Smooth muscle cell (in vitro differentiated cells): Measurements from ENCODE around the gene VSX1. TPM values are rescaled to one million over a fixed set of nuclear protein-coding genes. Genes with fewer than 3 reads are reported as not detected.

Experiments
- DNase-seq: peaks from one replicate; lab custom pipeline; 2025; ENCODE audit not compliant: unreplicated experiment; lab: John Stamatoyannopoulos, UW
- H2AFZ ChIP-seq: fragments of 200-600 bp; sonication (generic); 2 replicates; pipeline ENCODE4 v1.6.0; 2016; ENCODE audit warnings: antibody characterized with exemption, low read depth, mild to moderate bottlenecking
- H3F3A ChIP-seq: fragments of 200-600 bp; sonication (generic); 2 replicates; pipeline ENCODE4 v1.6.0; 2017; ENCODE audit warnings: antibody characterized with exemption, low read depth
- H3K27ac ChIP-seq: fragments of 200-600 bp; sonication (generic); 2 replicates; pipeline ENCODE4 v1.5.1; 2016; ENCODE audit warnings: low read depth, mild to moderate bottlenecking
- H3K27me3 ChIP-seq: fragments of 200-600 bp; sonication (generic); 2 replicates; pipeline ENCODE4 v1.6.1; 2016; ENCODE audit warnings: low read depth, mild to moderate bottlenecking
- H3K36me3 ChIP-seq: fragments of 200-600 bp; sonication (generic); 2 replicates; pipeline ENCODE4 v1.5.1; 2016; ENCODE audit warnings: low read depth
- H3K4me1 ChIP-seq: fragments of 200-600 bp; sonication (generic); 2 replicates; pipeline ENCODE4 v1.5.1; 2016; ENCODE audit warnings: low read depth
- H3K4me2 ChIP-seq: fragments of 200-600 bp; sonication (generic); 2 replicates; pipeline ENCODE4 v1.6.0; 2016; ENCODE audit warnings: mild to moderate bottlenecking
- H3K4me3 ChIP-seq: fragments of 200-600 bp; sonication (generic); 2 replicates; pipeline ENCODE4 v1.5.1; 2016; ENCODE audit warnings: mild to moderate bottlenecking
- H3K79me2 ChIP-seq: fragments of 200-600 bp; sonication (generic); 2 replicates; pipeline ENCODE4 v1.6.0; 2016; ENCODE audit warnings: low read depth, mild to moderate bottlenecking
- H3K9ac ChIP-seq: fragments of 200-600 bp; sonication (generic); 2 replicates; pipeline ENCODE4 v1.6.0; 2016; ENCODE audit warnings: low read depth
- H3K9me3 ChIP-seq: fragments of 200-600 bp; sonication (generic); replicated peaks from 2 replicates; pipeline ENCODE4 v1.5.1; 2016; ENCODE audit warnings: low read depth
- H4K20me1 ChIP-seq: fragments of 200-600 bp; sonication (generic); 2 replicates; pipeline ENCODE4 v1.6.0; 2016; ENCODE audit warnings: low read depth
- CTCF ChIP-seq: fragments of 200-600 bp; sonication (generic); IDR thresholded peaks from 2 replicates; pipeline ENCODE4 v1.5.1; 2017; ENCODE audit warnings: borderline replicate concordance, mild to moderate bottlenecking, antibody characterized with exemption; ENCODE audit not compliant: insufficient read depth, poor library complexity, severe bottlenecking
- WGBS: methylation state at CpG from one replicate; pipeline ENCODE4 v1.1.7; 2016; ENCODE audit warnings: low lambda C conversion rate; 5-methylcytosine and 5-hydroxymethylcytosine counted together
- polyA plus RNA-seq: library from polyadenylated mRNA; unstranded; fragments of >200 nt; fragmentation: Nextera tagmentation; extraction: Ambion mirVana; gene quantifications from 2 replicates; pipeline ENCODE4 v1.2.1, GENCODE V29; 2016
- total RNA-seq: library from RNA; depleted of rRNA; stranded (reverse); fragments of >200 nt; gene quantifications from 2 replicates; pipeline ENCODE4 v1.2.3, GENCODE V29; 2014

VSX1 gene
- total and polyA plus RNA-seq, 2 experiments from 2014 or later, result not detected

GRCh38 chr20:25067102-25067987 is 14.6 kb downstream of the VSX1 start:
- DNase-seq, result no peak
- Histone ChIP-seq H3K27ac (no peak overlapping the region), H3F3A (no peaks in the 10 kb centered on the region), H3K9ac (no peak overlapping the region), H3K4me2 (no peak overlapping the region), H3K27me3 (peaks cover 85% of the 10 kb centered on the region), H3K36me3 (no peaks in the 10 kb centered on the region), H4K20me1 (no peaks in the 10 kb centered on the region), H3K4me1 (no peaks in the 10 kb centered on the region), H2AFZ (no peak overlapping the region), H3K79me2 (no peaks in the 10 kb centered on the region), H3K9me3 (no peaks in the 10 kb centered on the region), H3K4me3 (no peak overlapping the region)
- no peak for TF ChIP-seq CTCF
- 95% methylated on average over 18 of the region's 18 CpGs for WGBS

GRCh38 chr20:25066386-25066785 is 15.6 kb downstream of the VSX1 start:
- Histone ChIP-seq H2AFZ (no peak overlapping the region), H3K4me1 (no peaks in the 10 kb centered on the region), H3K9me3 (no peaks in the 10 kb centered on the region), H3K4me2 (no peak overlapping the region), H3K9ac (no peak overlapping the region), H3K79me2 (no peaks in the 10 kb centered on the region), H3K4me3 (no peak overlapping the region), H3K27me3 (peaks cover 85% of the 10 kb centered on the region), H3K36me3 (no peaks in the 10 kb centered on the region), H3F3A (no peaks in the 10 kb centered on the region), H4K20me1 (no peaks in the 10 kb centered on the region), H3K27ac (no peak overlapping the region)
- DNase-seq, result no peak
- no peak for TF ChIP-seq CTCF
- WGBS, result 62% methylated on average over 6 of the region's 6 CpGs

- DNase-seq, result no peak
- no peaks in the 10 kb centered on the region for H4K20me1 ChIP-seq
- no peaks in the 10 kb centered on the region for H3K4me1 ChIP-seq
- no peak overlapping the region for H3K4me2 ChIP-seq
- H3K27ac ChIP-seq, result no peak overlapping the region
- H3F3A ChIP-seq, result no peaks in the 10 kb centered on the region
- no peak overlapping the region for H3K4me3 ChIP-seq
- no peak overlapping the region for H3K9ac ChIP-seq
- no peaks in the 10 kb centered on the region for H3K36me3 ChIP-seq
- WGBS, result 45% methylated on average over 9 of the region's 9 CpGs
- no peaks in the 10 kb centered on the region for H3K79me2 ChIP-seq
- no peaks in the 10 kb centered on the region for H3K9me3 ChIP-seq
- no peak overlapping the region for H2AFZ ChIP-seq
- TF ChIP-seq CTCF, result peak; percentile 53
- H3K27me3 ChIP-seq, result peaks cover 85% of the 10 kb centered on the region
These were observed 16.2 kb downstream of the VSX1 start for GRCh38 chr20:25065625-25066338.
